ENCODE data around the gene AKAP13. TPM values are rescaled to one million over a fixed set of nuclear protein-coding genes. Genes with fewer than 3 reads are reported as not detected.

Gene AKAP13
- total RNA-seq, 2 experiments from 2014 or later = 79.4 to 83.2 TPM

GRCh38 chr15:85463976-85464375, 83.6 kb downstream of the AKAP13 start:
- CTCF ChIA-PET = interaction anchor here (0.6 kb wide), 1 partner anchor 82 kb away, joined by 4 read pairs; no protein-coding TSS in a partner anchor
- peaks cover 2% of the 10 kb centered on the region for H3K36me3 Mint-ChIP-seq (ENCODE audit: low read depth)
- intact Hi-C loops (cut with micrococcal nuclease) = no loop called here

DNA sequence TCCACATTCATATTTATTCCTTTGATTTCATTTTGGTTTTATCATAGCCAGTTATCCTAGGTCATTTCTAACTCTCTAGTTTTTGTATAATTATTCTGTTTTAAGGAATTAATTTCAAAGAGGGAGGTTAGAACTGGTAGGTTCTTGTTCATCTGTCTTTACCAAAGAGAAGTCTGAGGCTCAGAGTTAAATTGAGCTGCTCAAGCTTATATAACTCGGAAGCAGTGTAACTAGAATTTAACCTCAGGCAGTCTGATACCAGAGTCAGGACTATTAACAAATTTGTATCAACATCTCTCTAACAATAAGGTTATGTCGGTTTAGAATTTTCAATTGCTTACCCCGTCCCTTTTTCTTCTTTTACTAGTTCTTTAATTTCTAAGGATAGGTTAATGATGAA, 84.1 kb downstream of the AKAP13 start:
- Mint-ChIP-seq H3K4me1 (ENCODE audit: low read depth) (peaks cover 41% of the 10 kb centered on the region), H3K36me3 (ENCODE audit: low read depth) (peaks cover 2% of the 10 kb centered on the region), H3K27ac (no peak overlapping the region), H3K27me3 (ENCODE audit: low read depth) (no peaks in the 10 kb centered on the region), H3K4me3 (no peak overlapping the region), H3K9me3 (peaks cover 1% of the 10 kb centered on the region)
- CTCF ChIA-PET = interaction anchor here (0.6 kb wide), 1 partner anchor 81 kb away, joined by 4 read pairs; no protein-coding TSS in a partner anchor
- intact Hi-C loops (cut with micrococcal nuclease) = no loop called here
- DNase-seq = no peak

More at GRCh38 chr15:85463976-85464375, 83.6 kb downstream of the AKAP13 start:
- no peak for DNase-seq
- Mint-ChIP-seq H3K4me3 (no peak overlapping the region), H3K4me1 (ENCODE audit: low read depth) (peaks cover 41% of the 10 kb centered on the region), H3K27me3 (ENCODE audit: low read depth) (no peaks in the 10 kb centered on the region), H3K27ac (no peak overlapping the region), H3K9me3 (peaks cover 1% of the 10 kb centered on the region)

DNA sequence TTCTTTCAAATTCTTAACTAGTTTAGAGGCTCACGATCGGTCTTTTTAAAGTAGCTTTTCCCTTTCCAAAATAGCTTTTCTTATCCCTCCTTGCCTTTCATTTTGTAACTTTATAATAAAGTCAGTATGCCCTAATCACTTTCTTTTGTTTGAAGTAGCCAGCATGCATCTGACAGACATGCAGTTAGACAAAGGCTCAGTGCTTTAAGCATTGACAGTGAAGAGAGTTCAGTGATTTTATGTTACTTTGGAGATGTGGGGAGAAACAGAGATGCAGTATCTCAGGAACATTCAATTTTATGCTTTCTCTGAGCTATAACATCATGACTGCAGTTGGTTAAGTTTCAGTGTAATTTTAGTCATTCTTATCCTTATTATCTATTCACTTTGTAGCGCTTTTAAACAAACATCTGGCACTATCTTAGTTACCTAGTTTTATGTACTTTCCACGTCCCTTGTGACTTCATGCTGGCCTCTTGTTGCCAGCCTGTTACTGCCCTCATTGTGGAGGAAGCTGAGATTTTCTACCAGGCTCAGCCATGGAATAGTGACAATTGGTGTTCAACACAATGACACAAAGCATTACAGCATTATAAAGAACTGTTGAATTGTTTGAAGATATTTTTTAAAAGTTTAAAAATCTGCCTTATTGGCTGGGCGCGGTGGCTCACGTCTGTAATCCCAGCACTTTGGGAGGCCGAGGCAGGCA, 90.3 kb downstream of the AKAP13 start:
- H3K27ac Mint-ChIP-seq = no peak overlapping the region
- H3K36me3 Mint-ChIP-seq (ENCODE audit: low read depth) = no peaks in the 10 kb centered on the region

DNA sequence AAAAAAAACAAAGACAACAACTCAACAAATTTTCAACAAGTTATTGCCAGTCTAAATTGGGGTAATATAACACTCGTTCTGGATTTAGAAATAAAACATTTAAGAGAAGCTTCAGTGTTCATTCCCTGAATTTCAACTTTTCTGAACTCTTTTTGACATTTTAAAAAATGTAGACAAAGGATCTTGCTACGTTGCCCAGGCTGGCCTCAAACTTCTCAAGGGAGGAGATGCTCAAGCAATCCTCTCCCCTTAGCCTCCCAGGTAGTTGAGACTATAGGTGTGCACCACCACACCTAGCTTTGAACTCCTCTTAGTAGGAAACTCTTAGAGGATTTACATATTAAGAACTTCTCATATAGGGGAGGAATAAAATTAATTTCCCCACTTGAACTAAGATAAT, 91.9 kb downstream of the AKAP13 start:
- Mint-ChIP-seq H3K4me1 (ENCODE audit: low read depth) (peaks cover 61% of the 10 kb centered on the region), H3K27ac (no peak overlapping the region), H3K36me3 (ENCODE audit: low read depth) (no peaks in the 10 kb centered on the region), H3K4me3 (no peak overlapping the region), H3K9me3 (no peaks in the 10 kb centered on the region), H3K27me3 (ENCODE audit: low read depth) (no peaks in the 10 kb centered on the region)
- DNase-seq = no peak
- CTCF ChIA-PET = interaction anchor here (0.6 kb wide), 1 partner anchor 88 kb away, joined by 3 read pairs; no protein-coding TSS in a partner anchor
- intact Hi-C loops (cut with micrococcal nuclease) = no loop called here

More for the DNA sequence above, 90.3 kb downstream of the AKAP13 start:
- DNase-seq = no peak
- CTCF ChIA-PET = no interaction called here
- Mint-ChIP-seq H3K4me3 (no peak overlapping the region), H3K9me3 (peaks cover 1% of the 10 kb centered on the region), H3K27me3 (ENCODE audit: low read depth) (no peaks in the 10 kb centered on the region), H3K4me1 (ENCODE audit: low read depth) (peaks cover 49% of the 10 kb centered on the region)
- intact Hi-C loops (cut with micrococcal nuclease) = no loop called here

DNA sequence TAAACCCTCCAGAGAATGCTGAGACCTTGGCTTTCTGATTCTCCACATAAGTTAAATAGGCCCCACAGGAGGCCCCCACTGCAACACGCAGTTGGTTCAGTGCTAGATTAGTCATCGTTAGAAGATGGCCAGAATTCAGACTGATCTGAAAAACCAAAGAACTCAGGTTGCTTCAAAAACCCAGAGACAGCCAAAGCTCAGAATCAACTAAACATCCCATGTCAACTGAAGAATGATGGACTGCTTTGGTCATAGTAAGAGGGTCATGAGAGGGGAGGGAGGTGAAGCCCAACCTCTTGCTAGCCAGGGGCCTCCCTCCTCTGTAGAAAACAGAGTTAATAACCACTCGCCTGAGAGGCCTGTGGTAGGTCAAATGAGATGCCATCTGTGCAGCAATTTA, 93.1 kb downstream of the AKAP13 start:
- intact Hi-C loops (cut with micrococcal nuclease) = no loop called here
- Mint-ChIP-seq H3K4me3 (no peak overlapping the region), H3K36me3 (ENCODE audit: low read depth) (no peaks in the 10 kb centered on the region), H3K27ac (peak overlapping the region; percentile 1), H3K9me3 (no peaks in the 10 kb centered on the region), H3K4me1 (ENCODE audit: low read depth) (peaks cover 67% of the 10 kb centered on the region), H3K27me3 (ENCODE audit: low read depth) (no peaks in the 10 kb centered on the region)
- no peak for DNase-seq
- CTCF ChIA-PET = no interaction called here

GRCh38 chr15:85474700-85475316, 94.4 kb downstream of the AKAP13 start:
- intact Hi-C loops (cut with micrococcal nuclease) = no loop called here
- Mint-ChIP-seq H3K4me3 (no peak overlapping the region), H3K27me3 (ENCODE audit: low read depth) (no peaks in the 10 kb centered on the region), H3K9me3 (no peaks in the 10 kb centered on the region), H3K27ac (no peak overlapping the region), H3K4me1 (ENCODE audit: low read depth) (peaks cover 75% of the 10 kb centered on the region), H3K36me3 (ENCODE audit: low read depth) (no peaks in the 10 kb centered on the region)
- no peak for DNase-seq
- CTCF ChIA-PET = interaction anchor here (0.5 to 1.5 kb wide), 4 partner anchors 63 to 184 kb away, joined by 3 to 4 read pairs (median 3); no protein-coding TSS in a partner anchor

DNA sequence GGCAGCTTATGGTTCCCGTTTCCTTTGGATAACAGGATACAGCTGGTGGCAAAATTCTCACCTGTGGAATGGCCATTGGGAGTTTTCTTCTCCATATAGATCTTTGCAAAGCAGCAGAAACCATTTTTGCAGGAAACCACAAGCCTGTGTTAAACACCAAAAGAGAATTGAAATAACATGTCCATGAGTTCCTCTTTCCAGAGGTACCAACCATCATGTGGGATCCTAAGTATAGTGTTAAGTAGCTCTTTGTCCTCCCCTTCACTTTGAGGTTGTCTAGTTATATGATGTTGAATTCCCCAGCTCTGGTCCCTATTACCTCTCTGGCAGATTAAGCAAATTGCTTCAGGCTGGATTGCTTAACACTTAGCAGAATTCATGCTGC, 94.9 kb downstream of the AKAP13 start:
- no peaks in the 10 kb centered on the region for H3K36me3 Mint-ChIP-seq (ENCODE audit: low read depth)
- H3K4me1 Mint-ChIP-seq (ENCODE audit: low read depth) = peaks cover 75% of the 10 kb centered on the region
- H3K4me3 Mint-ChIP-seq = no peak overlapping the region
- no peaks in the 10 kb centered on the region for H3K27me3 Mint-ChIP-seq (ENCODE audit: low read depth)
- CTCF ChIA-PET = interaction anchor here (0.5 to 1.5 kb wide), 4 partner anchors 63 to 185 kb away, joined by 3 to 4 read pairs (median 3); no protein-coding TSS in a partner anchor
- no peak for DNase-seq
- H3K9me3 Mint-ChIP-seq = no peaks in the 10 kb centered on the region
- intact Hi-C loops (cut with micrococcal nuclease) = no loop called here
- H3K27ac Mint-ChIP-seq = no peak overlapping the region

DNA sequence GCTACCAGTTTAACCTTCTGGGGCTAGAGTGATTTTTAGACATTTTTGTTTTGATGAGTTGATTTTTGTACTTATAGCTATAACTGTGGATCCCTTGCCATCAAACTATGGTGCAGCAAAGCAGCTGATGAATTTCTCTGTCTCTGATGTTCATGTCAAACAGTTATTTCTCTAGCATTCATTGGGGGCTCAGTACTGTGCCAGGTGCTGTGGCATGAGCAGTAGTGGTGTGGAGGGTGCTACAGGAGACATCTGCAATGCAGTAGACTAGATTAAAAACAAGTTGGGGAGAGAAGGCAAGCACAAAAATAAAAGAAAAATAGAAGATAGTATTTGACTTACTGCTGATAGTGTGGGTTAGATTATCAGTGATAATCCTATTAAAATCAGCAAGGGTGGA, 95.3 kb downstream of the AKAP13 start:
- Mint-ChIP-seq H3K36me3 (ENCODE audit: low read depth) (no peaks in the 10 kb centered on the region), H3K27me3 (ENCODE audit: low read depth) (no peaks in the 10 kb centered on the region), H3K27ac (no peak overlapping the region), H3K4me3 (no peak overlapping the region), H3K9me3 (no peaks in the 10 kb centered on the region), H3K4me1 (ENCODE audit: low read depth) (peaks cover 75% of the 10 kb centered on the region)
- intact Hi-C loops (cut with micrococcal nuclease) = no loop called here
- no peak for DNase-seq
- CTCF ChIA-PET = interaction anchor here (1.3 to 1.9 kb wide), 3 partner anchors 10 to 185 kb away, joined by 3 to 5 read pairs (median 4); no protein-coding TSS in a partner anchor

GRCh38 chr15:85477061-85477460, 96.7 kb downstream of the AKAP13 start:
- no peaks in the 10 kb centered on the region for H3K27me3 Mint-ChIP-seq (ENCODE audit: low read depth)
- intact Hi-C loops (cut with micrococcal nuclease) = no loop called here
- no peaks in the 10 kb centered on the region for H3K9me3 Mint-ChIP-seq
- H3K36me3 Mint-ChIP-seq (ENCODE audit: low read depth) = no peaks in the 10 kb centered on the region
- CTCF ChIA-PET = interaction anchor here (0.8 to 1.9 kb wide), 2 partner anchors 9 to 181 kb away, joined by 4 to 5 read pairs; no protein-coding TSS in a partner anchor
- no peak overlapping the region for H3K27ac Mint-ChIP-seq
- peaks cover 80% of the 10 kb centered on the region for H3K4me1 Mint-ChIP-seq (ENCODE audit: low read depth)
- DNase-seq = no peak
- H3K4me3 Mint-ChIP-seq = no peak overlapping the region

DNA sequence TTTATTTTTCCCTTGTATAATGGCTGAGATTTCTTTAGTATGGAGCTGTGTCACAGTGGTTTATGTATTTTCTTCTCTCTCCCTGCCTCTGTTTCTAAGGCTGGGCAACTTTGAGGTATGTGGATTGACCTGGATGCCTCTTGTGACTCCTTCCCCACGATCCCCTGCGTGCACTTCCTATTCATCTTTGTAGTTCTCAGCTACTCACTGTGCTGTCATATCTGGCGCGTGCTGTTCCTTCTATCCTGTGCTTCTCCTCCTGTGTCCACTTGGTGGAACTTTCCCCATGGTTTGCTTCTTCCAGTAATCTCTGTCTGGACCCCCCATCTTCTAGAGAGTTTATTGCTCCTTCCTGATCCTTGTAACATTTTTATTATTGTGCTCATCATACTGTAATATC, 97.3 kb downstream of the AKAP13 start:
- intact Hi-C loops (cut with micrococcal nuclease) = no loop called here

GRCh38 chr15:85479071-85479647, 98.8 kb downstream of the AKAP13 start:
- Mint-ChIP-seq H3K9me3 (no peaks in the 10 kb centered on the region), H3K4me3 (no peak overlapping the region), H3K36me3 (ENCODE audit: low read depth) (no peaks in the 10 kb centered on the region), H3K4me1 (ENCODE audit: low read depth) (peaks cover 77% of the 10 kb centered on the region), H3K27me3 (ENCODE audit: low read depth) (no peaks in the 10 kb centered on the region), H3K27ac (no peak overlapping the region)
- intact Hi-C loops (cut with micrococcal nuclease) = no loop called here
- CTCF ChIA-PET = no interaction called here
- DNase-seq = no peak

More for the DNA sequence above, 97.3 kb downstream of the AKAP13 start:
- H3K27ac Mint-ChIP-seq = peak overlapping the region; percentile 22
- DNase-seq = peak; percentile 48
- H3K9me3 Mint-ChIP-seq = no peaks in the 10 kb centered on the region
- H3K4me1 Mint-ChIP-seq (ENCODE audit: low read depth) = peaks cover 85% of the 10 kb centered on the region
- no peaks in the 10 kb centered on the region for H3K27me3 Mint-ChIP-seq (ENCODE audit: low read depth)
- no peaks in the 10 kb centered on the region for H3K36me3 Mint-ChIP-seq (ENCODE audit: low read depth)
- H3K4me3 Mint-ChIP-seq = no peak overlapping the region
- CTCF ChIA-PET = interaction anchor here (0.8 to 1.9 kb wide), 2 partner anchors 8 to 181 kb away, joined by 4 to 5 read pairs; no protein-coding TSS in a partner anchor

GRCh38 chr15:85480923-85481322, 100.5 kb downstream of the AKAP13 start:
- Mint-ChIP-seq H3K27ac (no peak overlapping the region), H3K4me3 (no peak overlapping the region), H3K27me3 (ENCODE audit: low read depth) (no peaks in the 10 kb centered on the region), H3K9me3 (no peaks in the 10 kb centered on the region), H3K4me1 (ENCODE audit: low read depth) (peaks cover 63% of the 10 kb centered on the region), H3K36me3 (ENCODE audit: low read depth) (no peaks in the 10 kb centered on the region)
- intact Hi-C loops (cut with micrococcal nuclease) = no loop called here
- DNase-seq = no peak
- CTCF ChIA-PET = no interaction called here
